ENCODE data around the gene FAM229B. TPM values are rescaled to one million over a fixed set of nuclear protein-coding genes. Genes with fewer than 3 reads are reported as not detected.

FAM229B gene
- total RNA-seq, 2 donors from 2014 or later, result 21.0 to 24.3 TPM

- Mint-ChIP-seq H3K27me3 (ENCODE audit: insufficient read depth) (no peaks in the 10 kb centered on the region), H3K27ac (no peak overlapping the region), H3K4me3 (no peak overlapping the region), H3K9me3 (no peaks in the 10 kb centered on the region), H3K4me1 (no peaks in the 10 kb centered on the region), H3K36me3 (ENCODE audit: low read depth) (no peaks in the 10 kb centered on the region)
- H3K27ac ChIP-seq (ENCODE audit: low read depth, low read length), result no peak overlapping the region
- no peak overlapping the region for H3K9ac ChIP-seq (ENCODE audit: extremely low read depth, low read length, poor library complexity, severe bottlenecking)
- DNase-seq, result no peak
- no peaks in the 10 kb centered on the region for H3K4me1 ChIP-seq (ENCODE audit: control insufficient read depth, insufficient read depth, low read length)
- H3K27me3 ChIP-seq (ENCODE audit: control insufficient read depth, insufficient read depth, low read length, poor library complexity, severe bottlenecking), result no peaks in the 10 kb centered on the region
- 88 to 97% methylated on average over 3 to 4 of the region's 4 CpGs for WGBS, 2 experiments (ENCODE audit: insufficient coverage in 1 of 2, insufficient read length in 1 of 2)
- H3K36me3 ChIP-seq (ENCODE audit: control insufficient read depth, insufficient read depth, low read length), result no peaks in the 10 kb centered on the region
- no peak overlapping the region for H3K4me3 ChIP-seq (ENCODE audit: low read length)
- TF ChIP-seq, protein P1, sequence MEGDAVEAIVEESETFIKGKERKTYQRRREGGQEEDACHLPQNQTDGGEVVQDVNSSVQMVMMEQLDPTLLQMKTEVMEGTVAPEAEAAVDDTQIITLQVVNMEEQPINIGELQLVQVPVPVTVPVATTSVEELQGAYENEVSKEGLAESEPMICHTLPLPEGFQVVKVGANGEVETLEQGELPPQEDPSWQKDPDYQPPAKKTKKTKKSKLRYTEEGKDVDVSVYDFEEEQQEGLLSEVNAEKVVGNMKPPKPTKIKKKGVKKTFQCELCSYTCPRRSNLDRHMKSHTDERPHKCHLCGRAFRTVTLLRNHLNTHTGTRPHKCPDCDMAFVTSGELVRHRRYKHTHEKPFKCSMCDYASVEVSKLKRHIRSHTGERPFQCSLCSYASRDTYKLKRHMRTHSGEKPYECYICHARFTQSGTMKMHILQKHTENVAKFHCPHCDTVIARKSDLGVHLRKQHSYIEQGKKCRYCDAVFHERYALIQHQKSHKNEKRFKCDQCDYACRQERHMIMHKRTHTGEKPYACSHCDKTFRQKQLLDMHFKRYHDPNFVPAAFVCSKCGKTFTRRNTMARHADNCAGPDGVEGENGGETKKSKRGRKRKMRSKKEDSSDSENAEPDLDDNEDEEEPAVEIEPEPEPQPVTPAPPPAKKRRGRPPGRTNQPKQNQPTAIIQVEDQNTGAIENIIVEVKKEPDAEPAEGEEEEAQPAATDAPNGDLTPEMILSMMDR (conservative IDR thresholded peaks at IDR 0.05), result no peak
- H3K9me3 ChIP-seq (ENCODE audit: control insufficient read depth, low read length), result no peaks in the 10 kb centered on the region
Measured at GRCh38 chr6:112149719-112150263, 62.4 kb downstream of the FAM229B start.

GRCh38 chr6:112150363-112150762, 63.0 kb downstream of the FAM229B start:
- Histone ChIP-seq H3K4me3 (ENCODE audit: low read length) (no peak overlapping the region), H3K27me3 (ENCODE audit: control insufficient read depth, insufficient read depth, low read length, poor library complexity, severe bottlenecking) (no peaks in the 10 kb centered on the region), H3K4me1 (ENCODE audit: control insufficient read depth, insufficient read depth, low read length) (no peaks in the 10 kb centered on the region), H3K9ac (ENCODE audit: extremely low read depth, low read length, poor library complexity, severe bottlenecking) (no peak overlapping the region), H3K27ac (ENCODE audit: low read depth, low read length) (no peak overlapping the region), H3K9me3 (ENCODE audit: control insufficient read depth, low read length) (no peaks in the 10 kb centered on the region), H3K36me3 (ENCODE audit: control insufficient read depth, insufficient read depth, low read length) (no peaks in the 10 kb centered on the region)
- H3K36me3 Mint-ChIP-seq (ENCODE audit: low read depth), result no peaks in the 10 kb centered on the region
- H3K27ac Mint-ChIP-seq, result no peak overlapping the region
- WGBS, 2 experiments (ENCODE audit: insufficient coverage in 1 of 2, insufficient read length in 1 of 2), result 87 to 96% methylated on average over 4 to 5 of the region's 5 CpGs
- no peaks in the 10 kb centered on the region for H3K4me1 Mint-ChIP-seq
- DNase-seq, result no peak
- TF ChIP-seq, protein P1 (conservative IDR thresholded peaks at IDR 0.05), result no peak
- no peaks in the 10 kb centered on the region for H3K9me3 Mint-ChIP-seq
- H3K27me3 Mint-ChIP-seq (ENCODE audit: insufficient read depth), result no peaks in the 10 kb centered on the region
- no peak overlapping the region for H3K4me3 Mint-ChIP-seq

Other genes with a start within 250 kb of the FAM229B start
- 10 to 100 TPM; 70.0 to 96.4 TPM for gene FYN, start 214.1 kb upstream of the FAM229B start, total RNA-seq
- not detected for gene CCN6, start 33.5 kb upstream of the FAM229B start, total RNA-seq
- gene TUBE1, start 109 bp upstream of the FAM229B start, total RNA-seq, result 10 to 100 TPM; 27.7 to 40.2 TPM
- gene LAMA4, start 167.0 kb downstream of the FAM229B start, total RNA-seq, result 1 to 10 TPM in 1 of 2 donors, under 1 TPM in 1; 0.24 to 3.7 TPM